Hepatic stellate cell (primary cell): Measurements from ENCODE around the gene ARHGEF10L.
A peak's percentile ranks its signal among the peaks of the same experiment; 100 is the strongest.

Experiments
- DNase-seq: peaks from one replicate; pipeline ENCODE4 v3.0.0; 2011; ENCODE audit warnings: low spot score

ARHGEF10L gene

GRCh38 chr1:17676387-17677060 is 137.0 kb downstream of the ARHGEF10L start:
- DNase-seq, result peak; percentile 52

GRCh38 chr1:17678011-17678410 is 138.5 kb downstream of the ARHGEF10L start:
- no peak for DNase-seq

- no peak for DNase-seq
Measured at GRCh38 chr1:17679856-17680255, 140.4 kb downstream of the ARHGEF10L start.

- DNase-seq, result no peak
Measured at GRCh38 chr1:17680308-17680707, 140.8 kb downstream of the ARHGEF10L start.

- no peak for DNase-seq
Measured at GRCh38 chr1:17682400-17682799, 142.9 kb downstream of the ARHGEF10L start.

- no peak for DNase-seq
Measured at GRCh38 chr1:17683598-17683997, 144.1 kb downstream of the ARHGEF10L start.

- no peak for DNase-seq
Measured at GRCh38 chr1:17684810-17685209, 145.3 kb downstream of the ARHGEF10L start.

- no peak for DNase-seq
Measured at GRCh38 chr1:17686258-17686657, 146.8 kb downstream of the ARHGEF10L start.

GRCh38 chr1:17687145-17687544 is 147.6 kb downstream of the ARHGEF10L start:
- no peak for DNase-seq

- no peak for DNase-seq
Measured at GRCh38 chr1:17688217-17688810, 148.8 kb downstream of the ARHGEF10L start.

- DNase-seq, result no peak
Measured at GRCh38 chr1:17689011-17689410, 149.5 kb downstream of the ARHGEF10L start.

- no peak for DNase-seq
Measured at GRCh38 chr1:17690906-17691634, 151.6 kb downstream of the ARHGEF10L start.

GRCh38 chr1:17692645-17693044 is 153.1 kb downstream of the ARHGEF10L start:
- DNase-seq, result no peak

GRCh38 chr1:17696417-17697301 is 157.2 kb downstream of the ARHGEF10L start:
- peak; percentile 46 for DNase-seq

- DNase-seq, result no peak
Measured at GRCh38 chr1:17697458-17697857, 158.0 kb downstream of the ARHGEF10L start.

GRCh38 chr1:17699581-17699980 is 160.1 kb downstream of the ARHGEF10L start:
- no peak for DNase-seq

- no peak for DNase-seq
Measured at GRCh38 chr1:17700945-17701810, 161.7 kb downstream of the ARHGEF10L start.

GRCh38 chr1:17704176-17704575 is 164.7 kb downstream of the ARHGEF10L start:
- DNase-seq, result no peak

- DNase-seq, result no peak
Measured at GRCh38 chr1:17706445-17706844, 166.9 kb downstream of the ARHGEF10L start.

- DNase-seq, result no peak
Measured at GRCh38 chr1:17709981-17710380, 170.5 kb downstream of the ARHGEF10L start.

GRCh38 chr1:17710889-17711576 is 171.5 kb downstream of the ARHGEF10L start:
- DNase-seq, result no peak
